Activated CD8-positive, alpha-beta memory T cell treated with anti-CD3 and anti-CD28 coated beads, Interleukin-2, amount 50 U/mL, for 24 hours (primary cell): ENCODE measurements around the gene RARA.

Experiments used
- DNase-seq: peaks from one replicate; pipeline ENCODE4 v3.0.0-alpha.2; 2020; ENCODE audit errors: extremely low read depth

The RARA gene

DNA sequence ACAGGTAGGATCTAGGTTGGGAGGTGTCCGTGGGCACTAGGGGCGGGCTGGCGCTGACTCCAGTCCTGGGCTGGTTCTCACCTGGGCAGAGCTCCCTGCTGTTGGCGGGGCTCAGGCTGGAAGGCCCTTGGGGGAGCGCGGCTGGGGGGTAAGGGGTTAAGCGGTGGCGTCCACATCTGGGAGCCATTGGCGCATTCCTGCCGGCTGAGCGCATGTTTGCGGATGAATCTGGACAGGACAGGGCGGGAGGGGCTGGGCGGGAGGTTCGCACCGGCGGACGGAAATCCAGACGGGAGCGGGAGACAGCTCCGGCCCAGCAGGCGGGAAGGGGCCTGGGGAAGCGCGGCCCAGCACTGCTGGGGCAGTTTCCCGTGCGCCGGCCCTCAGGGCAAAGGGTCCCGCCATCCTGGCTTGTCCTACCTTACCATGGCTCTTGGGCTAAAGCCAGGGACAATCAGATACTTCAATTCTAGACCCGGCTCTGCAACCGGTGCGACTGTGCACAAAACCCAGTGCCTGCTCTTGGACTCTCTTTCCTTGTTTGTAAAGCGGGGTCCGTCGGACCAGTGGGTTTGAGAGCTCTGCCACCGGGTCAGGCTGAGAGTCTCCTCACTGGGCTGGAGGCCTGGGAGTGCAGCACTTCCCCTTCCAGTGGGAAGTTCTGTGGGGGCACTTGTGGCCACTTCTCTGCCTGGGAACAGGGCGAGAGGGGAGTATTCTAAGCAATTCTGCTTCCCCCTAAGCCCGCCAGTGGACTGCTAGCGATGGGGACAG is 7.8 kb downstream of the RARA start:
- no peak for DNase-seq

DNA sequence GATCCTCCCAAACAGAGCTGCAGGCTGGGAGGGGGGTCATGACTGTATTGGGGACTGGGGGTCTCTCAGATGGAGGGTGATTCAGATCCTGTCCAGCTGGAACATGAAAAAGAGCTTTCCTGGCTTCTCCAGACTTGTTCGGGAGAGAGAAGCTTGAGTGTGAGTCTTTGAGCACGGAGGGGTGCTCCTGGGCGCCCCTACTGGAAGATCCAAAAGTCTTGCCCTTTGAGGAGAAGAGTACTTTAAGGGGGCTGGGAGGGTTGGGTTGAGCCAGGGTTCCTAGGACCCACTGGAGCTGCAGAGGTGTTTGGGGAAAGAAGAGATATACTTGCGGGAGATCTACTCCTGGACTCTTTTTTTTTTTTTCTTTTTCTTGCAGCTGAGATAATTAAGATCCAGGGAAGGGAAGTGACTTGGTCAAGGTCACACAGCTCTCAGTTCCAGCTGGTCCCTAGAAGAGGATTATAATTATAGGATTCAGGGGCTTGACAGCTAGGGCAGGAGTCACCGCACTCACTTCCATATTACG is 8.4 kb downstream of the RARA start:
- no peak for DNase-seq

DNA sequence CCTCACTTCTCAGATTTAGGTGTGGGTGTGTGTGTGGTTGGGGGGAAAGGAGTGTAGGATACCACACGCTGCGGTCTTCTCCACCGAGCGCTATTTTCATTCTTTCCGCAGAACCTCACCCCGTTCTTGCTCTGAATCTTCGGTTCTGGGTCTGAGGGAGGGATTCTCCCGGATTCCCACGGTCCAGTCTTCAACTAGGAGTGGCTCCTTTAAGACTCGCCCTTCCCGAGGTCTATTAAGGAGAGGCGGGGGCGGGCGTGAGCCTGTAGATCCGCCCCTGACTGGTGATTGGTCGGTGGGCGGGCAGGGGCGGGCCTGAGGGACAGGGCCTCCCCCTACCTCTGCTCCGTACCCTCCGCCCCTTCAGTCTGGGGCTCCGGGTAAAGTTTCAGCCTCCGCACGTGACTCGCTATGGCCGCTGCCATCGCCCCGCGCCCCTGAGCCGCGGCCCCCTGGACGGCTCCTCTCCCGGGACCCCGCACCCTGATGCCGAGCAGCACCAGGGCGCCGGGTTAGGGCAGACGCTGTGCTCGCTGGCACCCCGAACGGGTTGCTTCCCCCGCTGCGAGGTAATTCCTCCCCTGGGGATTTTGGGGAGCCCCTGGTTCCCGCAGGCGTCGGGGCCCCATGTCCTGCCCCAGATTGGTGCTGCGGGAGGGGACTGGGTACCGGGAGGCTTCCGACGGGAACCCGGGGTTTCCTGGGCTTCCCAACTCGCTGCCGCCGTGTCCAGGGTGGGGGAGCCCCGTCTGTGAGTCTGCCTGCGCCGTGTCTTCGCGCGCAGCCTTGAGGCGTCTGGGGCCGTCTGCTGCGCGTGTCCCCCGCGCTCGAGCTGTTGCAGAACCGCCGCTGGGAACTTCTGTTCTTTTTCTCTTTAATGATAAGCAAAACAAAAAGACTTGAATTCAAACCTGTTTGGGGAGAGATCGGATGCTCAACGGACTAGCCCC is 9.2 kb downstream of the RARA start:
- peak; percentile 73 for DNase-seq

- DNase-seq = no peak
Measured at GRCh38 chr17:40318830-40319391, 9.9 kb downstream of the RARA start.

DNA sequence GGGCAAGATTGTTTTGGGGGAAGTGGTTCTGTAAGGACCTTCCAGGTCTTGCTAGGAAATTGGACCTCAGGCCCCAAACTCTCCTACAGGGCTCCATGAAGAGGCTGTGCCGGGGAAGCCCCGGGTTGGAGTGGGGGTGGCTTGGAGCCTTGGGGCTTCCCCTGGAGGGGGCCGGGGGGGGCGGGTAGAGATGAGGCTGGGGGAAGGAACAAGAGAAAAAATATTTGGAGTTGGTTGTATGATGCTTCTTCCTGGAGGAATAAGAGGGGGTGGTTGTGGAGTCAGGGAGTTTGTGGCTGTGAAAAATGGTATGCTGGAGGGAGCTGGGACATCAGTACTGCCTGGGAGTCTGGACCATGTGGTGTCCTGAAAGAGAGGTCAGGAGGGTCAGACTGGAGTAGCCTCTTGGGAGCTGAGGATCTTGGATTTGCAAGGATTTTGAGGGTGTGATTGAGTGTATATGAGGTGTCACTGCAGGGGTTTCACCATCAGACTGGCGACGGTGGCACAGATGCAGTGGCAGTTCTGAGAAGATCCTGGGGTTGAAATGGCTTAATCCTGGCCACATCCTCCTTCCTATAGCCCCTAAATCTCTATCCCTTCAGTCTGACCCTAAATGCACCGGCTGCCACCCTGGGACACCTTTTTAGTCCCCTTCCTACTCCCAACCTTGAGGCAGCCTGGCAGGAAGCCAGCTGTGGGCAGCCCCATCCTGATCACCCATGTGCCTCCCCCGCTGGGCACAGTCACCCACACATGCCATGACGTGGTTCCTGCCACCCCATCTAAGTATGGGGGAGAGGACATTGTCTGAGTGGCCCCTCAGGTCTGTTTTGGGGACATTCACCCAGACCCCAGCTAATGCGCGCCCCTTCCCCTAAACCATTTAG is 10.9 kb downstream of the RARA start:
- DNase-seq = no peak

GRCh38 chr17:40320756-40321523 is 12.0 kb downstream of the RARA start:
- no peak for DNase-seq

GRCh38 chr17:40321524-40321929 is 12.5 kb downstream of the RARA start:
- DNase-seq = no peak

- DNase-seq = no peak
Measured at GRCh38 chr17:40321961-40322357, 13.0 kb downstream of the RARA start.

GRCh38 chr17:40322358-40323315 is 13.7 kb downstream of the RARA start:
- DNase-seq = peak; percentile 69

DNA sequence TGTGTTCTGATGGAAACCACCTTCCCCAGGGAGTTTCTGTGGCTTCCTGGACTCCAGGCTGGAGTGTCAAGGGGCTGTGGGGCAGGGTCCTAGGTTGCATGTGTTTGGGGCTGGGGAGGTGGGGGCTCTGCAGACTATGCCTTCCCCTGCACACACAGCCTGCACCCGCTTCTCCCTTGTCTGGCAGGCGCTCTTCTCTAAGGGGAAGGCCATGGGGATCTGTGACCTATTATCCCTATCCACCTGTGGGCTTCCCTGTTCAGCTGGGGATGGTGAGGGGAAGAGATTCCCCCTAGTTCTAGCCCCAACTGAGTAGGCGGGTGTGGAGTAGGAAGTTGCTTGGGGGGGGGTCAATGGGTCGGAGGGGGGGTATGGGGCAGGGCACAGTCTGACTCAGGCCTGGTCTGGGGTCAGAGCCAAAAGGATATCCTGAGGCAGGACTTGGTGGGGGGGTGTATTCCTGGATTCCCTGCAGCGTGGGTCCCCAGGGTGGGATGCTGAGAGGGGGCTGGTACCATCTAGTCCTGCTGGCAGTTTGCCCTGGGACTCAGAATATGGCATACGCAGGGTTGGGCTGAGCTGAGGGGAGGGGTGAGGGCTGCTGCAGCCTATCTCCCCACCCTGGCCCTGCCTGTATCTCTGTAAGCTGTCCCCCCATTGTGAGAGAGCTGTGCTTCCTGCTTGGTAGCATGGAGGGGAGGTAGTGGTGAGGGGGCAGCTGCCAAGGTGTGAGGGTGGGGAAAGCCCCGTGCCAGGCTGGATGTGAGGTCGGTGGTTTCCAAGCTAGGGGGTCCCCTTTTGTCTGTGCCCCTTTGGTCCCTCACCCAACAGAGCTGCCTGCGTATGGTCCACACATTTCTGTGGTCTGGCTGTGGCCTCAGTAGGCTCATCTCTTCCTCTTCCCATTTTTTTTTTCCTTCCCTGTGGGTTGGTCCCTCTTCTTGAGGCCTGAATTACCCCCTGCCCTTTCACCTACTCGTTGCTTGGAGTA is 14.7 kb downstream of the RARA start:
- DNase-seq = peak; percentile 56

- no peak for DNase-seq
Measured at GRCh38 chr17:40325156-40326013, 16.4 kb downstream of the RARA start.

GRCh38 chr17:40326014-40326831 is 17.2 kb downstream of the RARA start:
- no peak for DNase-seq

DNA sequence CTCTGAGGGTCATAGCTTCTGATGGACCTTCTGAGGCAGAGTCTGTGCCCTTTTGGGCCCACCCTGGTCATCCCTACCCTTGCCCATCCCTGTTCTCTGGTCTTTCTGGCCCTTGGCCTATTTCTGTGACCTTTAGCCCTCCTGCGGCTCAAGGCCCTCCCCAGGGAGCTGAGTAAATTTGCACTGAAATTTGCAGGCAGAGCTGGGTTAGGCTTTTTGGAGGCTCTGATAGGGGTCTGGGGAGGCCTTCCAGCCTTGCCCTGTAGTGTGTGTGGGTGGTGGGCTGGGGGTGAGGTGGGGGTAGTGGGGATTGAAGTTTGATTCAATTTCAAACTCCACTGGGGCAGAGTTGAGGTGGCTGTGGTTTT is 17.8 kb downstream of the RARA start:
- no peak for DNase-seq

- no peak for DNase-seq
Measured at GRCh38 chr17:40327244-40327729, 18.3 kb downstream of the RARA start.

DNA sequence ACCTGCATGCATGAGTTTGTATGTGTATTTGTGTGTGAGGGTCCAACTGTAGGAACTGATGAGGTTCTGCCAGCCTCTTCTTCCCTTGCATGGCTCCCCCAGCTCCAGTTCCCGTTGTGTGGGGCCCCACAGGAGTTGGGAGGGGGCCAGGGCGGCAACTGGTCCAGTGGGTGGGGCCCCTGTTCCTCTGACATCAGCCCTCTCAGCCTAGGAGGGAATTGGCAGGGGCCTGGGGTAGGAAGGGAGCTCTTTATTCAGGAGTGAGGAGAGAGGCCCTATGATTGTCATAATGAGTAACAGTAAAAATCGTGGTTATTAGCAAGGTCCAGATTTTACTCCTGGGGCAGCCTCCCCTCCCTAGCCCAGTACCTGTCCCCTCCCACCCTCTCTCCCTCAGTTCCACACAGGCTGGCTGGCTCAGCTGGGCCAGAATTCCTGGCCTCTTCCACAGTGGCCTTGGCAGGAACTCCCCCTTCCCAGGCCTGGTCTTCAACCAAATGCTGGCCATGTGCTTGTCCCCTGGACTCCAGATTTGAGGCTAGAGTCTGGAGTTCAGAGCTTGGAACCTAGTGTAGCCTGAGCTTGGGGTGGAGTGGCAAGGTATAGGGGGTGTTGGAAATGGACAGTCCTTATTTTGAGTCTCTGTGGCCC is 18.9 kb downstream of the RARA start:
- DNase-seq = no peak

- DNase-seq = no peak
Measured at GRCh38 chr17:40328386-40328766, 19.4 kb downstream of the RARA start.
